SK-N-SH treated with all-trans-retinoic acid at 6 μM for 48 hours (cell line): ENCODE measurements around the gene HEPN1.

Experiments used
- ESRRG ChIP-seq: fragments of 250-450 bp; sonication (Bioruptor Pico); IDR thresholded peaks from 2 replicates; pipeline ENCODE4 v1.6.1; 2021; ENCODE audit warnings: mild to moderate bottlenecking
- ISL1 ChIP-seq: fragments of 250-450 bp; sonication (Bioruptor Pico); IDR thresholded peaks from 2 replicates; pipeline ENCODE4 v2.1.2; 2022; ENCODE audit warnings: mild to moderate bottlenecking, moderate library complexity
- ZFP3 ChIP-seq: fragments of 250-450 bp; sonication (Bioruptor Pico); IDR thresholded peaks from 2 replicates; pipeline ENCODE4 v1.5.0; 2020; ENCODE audit warnings: mild to moderate bottlenecking, moderate library complexity
- ZFP30 ChIP-seq: fragments of 450-650 bp; formaldehyde crosslinking; IDR thresholded peaks from 2 replicates; pipeline ENCODE4 v1.5.0; 2022; ENCODE audit warnings: mild to moderate bottlenecking, moderate library complexity
- ZNF8 ChIP-seq: fragments of 450-650 bp; formaldehyde crosslinking; IDR thresholded peaks from 2 replicates; pipeline ENCODE4 v1.5.0; 2020; ENCODE audit warnings: mild to moderate bottlenecking, moderate library complexity
- TF ChIP-seq, protein P1 (sequence below): fragments of 250-450 bp; sonication (Bioruptor Pico); IDR thresholded peaks from 2 replicates; pipeline ENCODE4 v1.5.1; 2020; ENCODE audit warnings: low read depth, mild to moderate bottlenecking, moderate library complexity

GRCh38 chr11:124920356-124920755 is 1.3 kb downstream of the HEPN1 start:
- TF ChIP-seq ZNF8 (CRISPR knock-in tag): no peak
- no peak for TF ChIP-seq ZFP30
- TF ChIP-seq ISL1: no peak
- TF ChIP-seq, protein P1, sequence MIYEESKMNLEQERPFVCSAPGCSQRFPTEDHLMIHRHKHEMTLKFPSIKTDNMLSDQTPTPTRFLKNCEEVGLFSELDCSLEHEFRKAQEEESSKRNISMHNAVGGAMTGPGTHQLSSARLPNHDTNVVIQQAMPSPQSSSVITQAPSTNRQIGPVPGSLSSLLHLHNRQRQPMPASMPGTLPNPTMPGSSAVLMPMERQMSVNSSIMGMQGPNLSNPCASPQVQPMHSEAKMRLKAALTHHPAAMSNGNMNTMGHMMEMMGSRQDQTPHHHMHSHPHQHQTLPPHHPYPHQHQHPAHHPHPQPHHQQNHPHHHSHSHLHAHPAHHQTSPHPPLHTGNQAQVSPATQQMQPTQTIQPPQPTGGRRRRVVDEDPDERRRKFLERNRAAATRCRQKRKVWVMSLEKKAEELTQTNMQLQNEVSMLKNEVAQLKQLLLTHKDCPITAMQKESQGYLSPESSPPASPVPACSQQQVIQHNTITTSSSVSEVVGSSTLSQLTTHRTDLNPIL: no peak
- no peak for TF ChIP-seq ESRRG (CRISPR knock-in tag)
- TF ChIP-seq ZFP3 (CRISPR knock-in tag): no peak
